Parathyroid adenoma (tissue), 2 donors: ENCODE results near the gene GOLGA5.

ENCODE experiments used
- H2AFZ ChIP-seq: fragments of 300-600 bp; sonication (generic); one replicate; pipeline ENCODE4 v1.7.0; 2017; ENCODE audit warnings: antibody characterized with exemption, mild to moderate bottlenecking
- H3K27ac ChIP-seq: fragments of 300-600 bp; sonication (generic); one replicate; pipeline ENCODE4 v1.7.0; 2017
- H3K27me3 ChIP-seq: fragments of 300-600 bp; sonication (generic); one replicate; pipeline ENCODE4 v1.7.0; 2017; ENCODE audit warnings: low read length; ENCODE audit not compliant: control insufficient read depth, insufficient read depth
- H3K36me3 ChIP-seq: fragments of 300-600 bp; sonication (generic); one replicate; pipeline ENCODE4 v1.7.0; 2017; ENCODE audit warnings: low read length; ENCODE audit not compliant: control insufficient read depth, insufficient read depth
- H3K4me1 ChIP-seq: fragments of 300-600 bp; sonication (generic); one replicate; pipeline ENCODE4 v1.7.0; 2017; ENCODE audit warnings: control low read depth
- H3K4me2 ChIP-seq: fragments of 300-600 bp; sonication (generic); one replicate; pipeline ENCODE4 v1.7.0; 2017; ENCODE audit warnings: low read length
- H3K4me3 ChIP-seq: fragments of 300-600 bp; sonication (generic); one replicate; pipeline ENCODE4 v1.7.0; 2017; ENCODE audit warnings: low read depth, low read length
- H3K79me2 ChIP-seq: fragments of 300-600 bp; sonication (generic); one replicate; pipeline ENCODE4 v1.7.0; 2017; ENCODE audit warnings: control low read depth
- H3K9ac ChIP-seq: fragments of 300-600 bp; sonication (generic); one replicate; pipeline ENCODE4 v1.7.0; 2017; ENCODE audit warnings: mild to moderate bottlenecking
- H3K9me3 ChIP-seq: fragments of 300-600 bp; sonication (generic); one replicate; pipeline ENCODE4 v1.7.0; 2017; ENCODE audit warnings: low read length; ENCODE audit not compliant: control insufficient read depth
- CTCF ChIP-seq: fragments of 300-600 bp; sonication (generic); IDR thresholded peaks from one replicate; pipeline ENCODE4 v1.7.0; 2017; ENCODE audit warnings: antibody characterized with exemption, mild to moderate bottlenecking
- donor health status: primary hyperparathyroidism.

Gene GOLGA5

GRCh38 chr14:92786427-92786756 lies 7.7 kb upstream of the GOLGA5 start:
- H3K4me1 ChIP-seq = no peaks in the 10 kb centered on the region
- no peak for TF ChIP-seq CTCF
- no peak overlapping the region for H3K27ac ChIP-seq
- no peaks in the 10 kb centered on the region for H3K79me2 ChIP-seq
- H3K4me2 ChIP-seq = no peak overlapping the region
- H3K9me3 ChIP-seq = no peaks in the 10 kb centered on the region
- H3K27me3 ChIP-seq = no peaks in the 10 kb centered on the region
- H2AFZ ChIP-seq = no peak overlapping the region
- H3K9ac ChIP-seq = no peak overlapping the region
- no peaks in the 10 kb centered on the region for H3K36me3 ChIP-seq
- no peak overlapping the region for H3K4me3 ChIP-seq

GRCh38 chr14:92787554-92787953 lies 6.6 kb upstream of the GOLGA5 start:
- no peak overlapping the region for H3K27ac ChIP-seq
- no peaks in the 10 kb centered on the region for H3K9me3 ChIP-seq
- no peaks in the 10 kb centered on the region for H3K79me2 ChIP-seq
- H3K4me2 ChIP-seq = no peak overlapping the region
- no peak overlapping the region for H3K4me3 ChIP-seq
- no peaks in the 10 kb centered on the region for H3K27me3 ChIP-seq
- H3K9ac ChIP-seq = no peak overlapping the region
- TF ChIP-seq CTCF = no peak
- H3K36me3 ChIP-seq = no peaks in the 10 kb centered on the region
- no peak overlapping the region for H2AFZ ChIP-seq
- no peaks in the 10 kb centered on the region for H3K4me1 ChIP-seq

- Histone ChIP-seq H3K79me2 (peaks cover 3% of the 10 kb centered on the region), H3K9ac (no peak overlapping the region), H2AFZ (no peak overlapping the region), H3K4me3 (no peak overlapping the region), H3K9me3 (no peaks in the 10 kb centered on the region), H3K36me3 (no peaks in the 10 kb centered on the region), H3K27me3 (no peaks in the 10 kb centered on the region), H3K4me2 (no peak overlapping the region), H3K4me1 (no peaks in the 10 kb centered on the region), H3K27ac (no peak overlapping the region)
- TF ChIP-seq CTCF = no peak
Measured at GRCh38 chr14:92789457-92790089, 4.5 kb upstream of the GOLGA5 start.

- no peak overlapping the region for H3K9ac ChIP-seq
- no peaks in the 10 kb centered on the region for H3K9me3 ChIP-seq
- no peak overlapping the region for H3K4me3 ChIP-seq
- H3K4me2 ChIP-seq = peak overlapping the region; percentile 88
- peaks cover 5% of the 10 kb centered on the region for H3K4me1 ChIP-seq
- no peaks in the 10 kb centered on the region for H3K36me3 ChIP-seq
- TF ChIP-seq CTCF = no peak
- H3K27me3 ChIP-seq = no peaks in the 10 kb centered on the region
- peaks cover 14% of the 10 kb centered on the region for H3K79me2 ChIP-seq
- peak overlapping the region; percentile 91 for H2AFZ ChIP-seq
- H3K27ac ChIP-seq = peak overlapping the region; percentile 79
Measured at GRCh38 chr14:92792885-92793284, 1.2 kb upstream of the GOLGA5 start.

GRCh38 chr14:92794547-92794941 lies 439 bp downstream of the GOLGA5 start:
- peak overlapping the region; percentile 75 for H3K4me2 ChIP-seq
- H3K9me3 ChIP-seq = no peaks in the 10 kb centered on the region
- TF ChIP-seq CTCF = no peak
- H3K9ac ChIP-seq = peak overlapping the region; percentile 89
- peak overlapping the region; percentile 79 for H3K27ac ChIP-seq
- H3K36me3 ChIP-seq = no peaks in the 10 kb centered on the region
- peak overlapping the region; percentile 96 for H3K4me3 ChIP-seq
- H2AFZ ChIP-seq = peak overlapping the region; percentile 91
- no peaks in the 10 kb centered on the region for H3K27me3 ChIP-seq
- peaks cover 14% of the 10 kb centered on the region for H3K79me2 ChIP-seq
- peaks cover 5% of the 10 kb centered on the region for H3K4me1 ChIP-seq
